Keratinocyte (primary cell): ENCODE results near the gene ADGRG1. TPM values are rescaled to one million over a fixed set of nuclear protein-coding genes. Genes with fewer than 3 reads are reported as not detected.

Experiments used
- DNase-seq: peaks from one replicate; pipeline ENCODE4 v3.0.0-alpha.2; 2011; ENCODE audit warnings: low read depth, missing footprints, low spot score
- FAIRE-seq: peaks from 2 replicates; lab custom pipeline; 2011; peaks lifted over from hg19 to GRCh38; lab: Jason Lieb, UNC
- H2AFZ ChIP-seq: 2 replicates; pipeline ENCODE4 v1.6.0; 2012; ENCODE audit warnings: low read length, control low read depth, inconsistent platforms; ENCODE audit not compliant: control insufficient read depth
- H3K27ac ChIP-seq: 2 replicates; pipeline ENCODE4 v1.5.1; 2011; ENCODE audit warnings: low read length; ENCODE audit not compliant: control insufficient read depth, insufficient read depth
- H3K27me3 ChIP-seq: 3 replicates; pipeline ENCODE4 v1.6.0; 2011; ENCODE audit warnings: low read length; ENCODE audit not compliant: control insufficient read depth, insufficient read depth; ENCODE audit errors: extremely low read depth
- H3K36me3 ChIP-seq, 2 experiments: 2 replicates in 1 of 2; 3 replicates in 1 of 2; pipeline ENCODE4 v1.5.1; 2011; ENCODE audit warnings: low read length in 2 of 2, mild to moderate bottlenecking in 1 of 2; ENCODE audit not compliant: control insufficient read depth in 2 of 2, insufficient read depth in 2 of 2; ENCODE audit errors: extremely low read depth in 1 of 2
- H3K4me1 ChIP-seq: 3 replicates; pipeline ENCODE4 v1.5.1; 2011; ENCODE audit warnings: low read length; ENCODE audit not compliant: control insufficient read depth, insufficient read depth; ENCODE audit errors: extremely low read depth
- H3K4me2 ChIP-seq: 3 replicates; pipeline ENCODE4 v1.6.0; 2011; ENCODE audit warnings: low read depth, low read length; ENCODE audit not compliant: control insufficient read depth, insufficient read depth; ENCODE audit errors: extremely low read depth
- H3K4me3 ChIP-seq, 3 experiments: fragments of 200-600 bp in 1 of 3; sonication (generic) in 1 of 3; 2 replicates in 2 of 3; 3 replicates in 1 of 3; pipeline ENCODE4 v1.5.1; 2011 to 2016; ENCODE audit warnings: low read length in 3 of 3, mild to moderate bottlenecking in 3 of 3, control low read depth in 2 of 3, inconsistent platforms in 1 of 3, low read depth in 1 of 3, mixed read lengths in 1 of 3, mixed run types in 1 of 3, moderate library complexity in 1 of 3; ENCODE audit not compliant: control insufficient read depth in 2 of 3, insufficient read depth in 2 of 3; ENCODE audit errors: extremely low read depth in 1 of 3
- H3K79me2 ChIP-seq: 2 replicates; pipeline ENCODE4 v1.6.0; 2012; ENCODE audit warnings: low read length; ENCODE audit not compliant: control insufficient read depth, insufficient read depth
- H3K9ac ChIP-seq: 3 replicates; pipeline ENCODE4 v1.6.0; 2011; ENCODE audit warnings: low read length; ENCODE audit not compliant: control insufficient read depth, insufficient read depth; ENCODE audit errors: extremely low read depth
- H3K9me1 ChIP-seq: 3 replicates; pipeline ENCODE4 v1.6.0; 2011; ENCODE audit warnings: low read length; ENCODE audit not compliant: control insufficient read depth, insufficient read depth; ENCODE audit errors: extremely low read depth
- H3K9me3 ChIP-seq: 2 replicates; pipeline ENCODE4 v1.5.1; 2012; ENCODE audit warnings: low read depth, low read length; ENCODE audit not compliant: control insufficient read depth
- H4K20me1 ChIP-seq: 3 replicates; pipeline ENCODE4 v1.6.0; 2011; ENCODE audit warnings: low read length; ENCODE audit not compliant: control insufficient read depth, insufficient read depth; ENCODE audit errors: extremely low read depth
- EZH2 ChIP-seq: IDR thresholded peaks from one replicate; pipeline ENCODE4 v1.6.1; 2012; ENCODE audit warnings: inconsistent platforms, mild to moderate bottlenecking, low read length, moderate library complexity
- dilution Hi-C: fragments of 300-500 bp; cut with MboI; formaldehyde crosslinking; loops from one replicate; pipeline ENCODE4 v1.7.0; 2020; ENCODE audit warnings: low sequenced_read_pairs; ENCODE audit not compliant: extremely low pct_ligation_motif_present
- polyA plus RNA-seq, 5 experiments: library from polyadenylated mRNA; depleted of rRNA in 3 of 5; stranded (reverse) in 3 of 5; stranded (forward) in 1 of 5; unstranded in 1 of 5; fragments of >200 nt; gene quantifications; 1 replicate in 1 of 5; 2 replicates in 3 of 5; 3 replicates in 1 of 5; pipeline versions ENCODE4 v1.2.1 to v1.2.3, GENCODE V29; 2011 to 2012; ENCODE audit warnings: missing spikeins in 2 of 5, low read depth in 1 of 5, low replicate concordance in 1 of 5
- TF ChIP-seq, protein P1 (sequence below), 3 experiments: IDR thresholded peaks in 1 of 3; conservative IDR thresholded peaks in 1 of 3; optimal IDR thresholded peaks in 1 of 3; 2 replicates in 2 of 3; 3 replicates in 1 of 3; pipeline versions ENCODE3 to v1.5.1; 2011; ENCODE audit warnings: low read length in 3 of 3, mild to moderate bottlenecking in 3 of 3, moderate library complexity in 2 of 3, control low read depth in 1 of 3, inconsistent platforms in 1 of 3; ENCODE audit not compliant: insufficient read depth in 2 of 3; ENCODE audit errors: extremely low read depth in 1 of 3

ADGRG1 gene
- polyA plus RNA-seq, 1 donor (not counting 4 experiments of a cell fraction or from before 2014, with no cell fraction given): 28.4 TPM

GRCh38 chr16:57661510-57661909, 33.1 kb downstream of the ADGRG1 start:
- no peak overlapping the region for H2AFZ ChIP-seq
- H3K36me3 ChIP-seq: peaks cover 35 to 52% of the 10 kb centered on the region in 2 experiments
- H4K20me1 ChIP-seq: no peaks in the 10 kb centered on the region
- FAIRE-seq: no peak
- H3K4me3 ChIP-seq: no peak overlapping the region
- no peak for TF ChIP-seq EZH2
- TF ChIP-seq, protein P1, sequence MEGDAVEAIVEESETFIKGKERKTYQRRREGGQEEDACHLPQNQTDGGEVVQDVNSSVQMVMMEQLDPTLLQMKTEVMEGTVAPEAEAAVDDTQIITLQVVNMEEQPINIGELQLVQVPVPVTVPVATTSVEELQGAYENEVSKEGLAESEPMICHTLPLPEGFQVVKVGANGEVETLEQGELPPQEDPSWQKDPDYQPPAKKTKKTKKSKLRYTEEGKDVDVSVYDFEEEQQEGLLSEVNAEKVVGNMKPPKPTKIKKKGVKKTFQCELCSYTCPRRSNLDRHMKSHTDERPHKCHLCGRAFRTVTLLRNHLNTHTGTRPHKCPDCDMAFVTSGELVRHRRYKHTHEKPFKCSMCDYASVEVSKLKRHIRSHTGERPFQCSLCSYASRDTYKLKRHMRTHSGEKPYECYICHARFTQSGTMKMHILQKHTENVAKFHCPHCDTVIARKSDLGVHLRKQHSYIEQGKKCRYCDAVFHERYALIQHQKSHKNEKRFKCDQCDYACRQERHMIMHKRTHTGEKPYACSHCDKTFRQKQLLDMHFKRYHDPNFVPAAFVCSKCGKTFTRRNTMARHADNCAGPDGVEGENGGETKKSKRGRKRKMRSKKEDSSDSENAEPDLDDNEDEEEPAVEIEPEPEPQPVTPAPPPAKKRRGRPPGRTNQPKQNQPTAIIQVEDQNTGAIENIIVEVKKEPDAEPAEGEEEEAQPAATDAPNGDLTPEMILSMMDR (optimal IDR thresholded peaks at IDR 0.05 in 1 of 3, IDR thresholded peaks at IDR 0.05 in 1 of 3, conservative IDR thresholded peaks at IDR 0.05 in 1 of 3; ENCODE audit: extremely low read depth in 1 of 3, insufficient read depth in 2 of 3, low read length in 3 of 3): no peak
- no peak for DNase-seq
- H3K9me1 ChIP-seq: no peaks in the 10 kb centered on the region
- no peak overlapping the region for H3K4me2 ChIP-seq
- no peak overlapping the region for H3K9ac ChIP-seq
- no peak overlapping the region for H3K27ac ChIP-seq
- dilution Hi-C loops: no loop called here
- no peaks in the 10 kb centered on the region for H3K4me1 ChIP-seq
- H3K9me3 ChIP-seq: no peaks in the 10 kb centered on the region
- no peaks in the 10 kb centered on the region for H3K27me3 ChIP-seq
- no peaks in the 10 kb centered on the region for H3K79me2 ChIP-seq

- dilution Hi-C loops: no loop called here
- FAIRE-seq: no peak
Measured at GRCh38 chr16:57661936-57662906, 33.8 kb downstream of the ADGRG1 start.

More at GRCh38 chr16:57661936-57662906, 33.8 kb downstream of the ADGRG1 start:
- no peaks in the 10 kb centered on the region for H3K27me3 ChIP-seq
- H3K9ac ChIP-seq: no peak overlapping the region
- no peak overlapping the region for H3K4me3 ChIP-seq
- H3K36me3 ChIP-seq: peaks cover 31 to 47% of the 10 kb centered on the region in 2 experiments
- no peaks in the 10 kb centered on the region for H3K9me1 ChIP-seq
- no peak overlapping the region for H3K27ac ChIP-seq
- no peak for DNase-seq
- no peak overlapping the region for H2AFZ ChIP-seq
- H3K4me1 ChIP-seq: no peaks in the 10 kb centered on the region
- TF ChIP-seq EZH2: no peak
- TF ChIP-seq, protein P1 (optimal IDR thresholded peaks at IDR 0.05 in 1 of 3, IDR thresholded peaks at IDR 0.05 in 1 of 3, conservative IDR thresholded peaks at IDR 0.05 in 1 of 3; ENCODE audit: extremely low read depth in 1 of 3, insufficient read depth in 2 of 3, low read length in 3 of 3): no peak
- no peaks in the 10 kb centered on the region for H4K20me1 ChIP-seq
- no peak overlapping the region for H3K4me2 ChIP-seq
- H3K79me2 ChIP-seq: no peaks in the 10 kb centered on the region
- no peaks in the 10 kb centered on the region for H3K9me3 ChIP-seq
